ENCODE data around the gene HNF4A.

- TF ChIP-seq CTCF (IDR thresholded peaks at IDR 0.05) (no peak), POLR2A (IDR thresholded peaks at IDR 0.05) (no peak)
These were observed 42.8 kb downstream of the HNF4A start for GRCh38 chr20:44398335-44398734.
